ENCODE results near the gene SDF2L1.

Gene SDF2L1

GRCh38 chr22:21661991-21662390 is 19.9 kb downstream of the SDF2L1 start:
- in situ Hi-C loops (cut with MboI; ENCODE audit: low pct_unique_long_range_greater_than_20kb, low sequenced_read_pairs, unreplicated experiment), result no loop called here
- no peak for DNase-seq (ENCODE audit: low spot score)
- no peak for TF ChIP-seq CTCF (IDR thresholded peaks at IDR 0.05; ENCODE audit: extremely low read depth, insufficient read depth, missing control alignments)

GRCh38 chr22:21663738-21664137 is 21.6 kb downstream of the SDF2L1 start:
- in situ Hi-C loops (cut with MboI; ENCODE audit: low pct_unique_long_range_greater_than_20kb, low sequenced_read_pairs, unreplicated experiment), result no loop called here

GRCh38 chr22:21665047-21665851 is 23.1 kb downstream of the SDF2L1 start:
- in situ Hi-C loops (cut with MboI; ENCODE audit: low pct_unique_long_range_greater_than_20kb, low sequenced_read_pairs, unreplicated experiment), result no loop called here
- DNase-seq (ENCODE audit: low spot score), result no peak
- TF ChIP-seq CTCF (IDR thresholded peaks at IDR 0.05; ENCODE audit: extremely low read depth, insufficient read depth, missing control alignments), result no peak

More at GRCh38 chr22:21663738-21664137, 21.6 kb downstream of the SDF2L1 start:
- TF ChIP-seq CTCF (IDR thresholded peaks at IDR 0.05; ENCODE audit: extremely low read depth, insufficient read depth, missing control alignments), result no peak
- DNase-seq (ENCODE audit: low spot score), result no peak

GRCh38 chr22:21666786-21667185 is 24.7 kb downstream of the SDF2L1 start:
- in situ Hi-C loops (cut with MboI; ENCODE audit: low pct_unique_long_range_greater_than_20kb, low sequenced_read_pairs, unreplicated experiment), result no loop called here
- no peak for TF ChIP-seq CTCF (IDR thresholded peaks at IDR 0.05; ENCODE audit: extremely low read depth, insufficient read depth, missing control alignments)
- DNase-seq (ENCODE audit: low spot score), result no peak

- in situ Hi-C loops (cut with MboI; ENCODE audit: low pct_unique_long_range_greater_than_20kb, low sequenced_read_pairs, unreplicated experiment), result no loop called here
- TF ChIP-seq CTCF (IDR thresholded peaks at IDR 0.05; ENCODE audit: extremely low read depth, insufficient read depth, missing control alignments), result no peak
- no peak for DNase-seq (ENCODE audit: low spot score)
These were observed 26.9 kb downstream of the SDF2L1 start for GRCh38 chr22:21669026-21669425.

GRCh38 chr22:21672107-21672629 is 30.1 kb downstream of the SDF2L1 start:
- no peak for DNase-seq (ENCODE audit: low spot score)
- in situ Hi-C loops (cut with MboI; ENCODE audit: low pct_unique_long_range_greater_than_20kb, low sequenced_read_pairs, unreplicated experiment), result no loop called here
- TF ChIP-seq CTCF (IDR thresholded peaks at IDR 0.05; ENCODE audit: extremely low read depth, insufficient read depth, missing control alignments), result no peak

Measured in GM13977 (cell line).